Measurements from ENCODE around the gene CHRNA1. TPM values are rescaled to one million over a fixed set of nuclear protein-coding genes. Genes with fewer than 3 reads are reported as not detected.

Gene CHRNA1
- not detected for total RNA-seq

DNA sequence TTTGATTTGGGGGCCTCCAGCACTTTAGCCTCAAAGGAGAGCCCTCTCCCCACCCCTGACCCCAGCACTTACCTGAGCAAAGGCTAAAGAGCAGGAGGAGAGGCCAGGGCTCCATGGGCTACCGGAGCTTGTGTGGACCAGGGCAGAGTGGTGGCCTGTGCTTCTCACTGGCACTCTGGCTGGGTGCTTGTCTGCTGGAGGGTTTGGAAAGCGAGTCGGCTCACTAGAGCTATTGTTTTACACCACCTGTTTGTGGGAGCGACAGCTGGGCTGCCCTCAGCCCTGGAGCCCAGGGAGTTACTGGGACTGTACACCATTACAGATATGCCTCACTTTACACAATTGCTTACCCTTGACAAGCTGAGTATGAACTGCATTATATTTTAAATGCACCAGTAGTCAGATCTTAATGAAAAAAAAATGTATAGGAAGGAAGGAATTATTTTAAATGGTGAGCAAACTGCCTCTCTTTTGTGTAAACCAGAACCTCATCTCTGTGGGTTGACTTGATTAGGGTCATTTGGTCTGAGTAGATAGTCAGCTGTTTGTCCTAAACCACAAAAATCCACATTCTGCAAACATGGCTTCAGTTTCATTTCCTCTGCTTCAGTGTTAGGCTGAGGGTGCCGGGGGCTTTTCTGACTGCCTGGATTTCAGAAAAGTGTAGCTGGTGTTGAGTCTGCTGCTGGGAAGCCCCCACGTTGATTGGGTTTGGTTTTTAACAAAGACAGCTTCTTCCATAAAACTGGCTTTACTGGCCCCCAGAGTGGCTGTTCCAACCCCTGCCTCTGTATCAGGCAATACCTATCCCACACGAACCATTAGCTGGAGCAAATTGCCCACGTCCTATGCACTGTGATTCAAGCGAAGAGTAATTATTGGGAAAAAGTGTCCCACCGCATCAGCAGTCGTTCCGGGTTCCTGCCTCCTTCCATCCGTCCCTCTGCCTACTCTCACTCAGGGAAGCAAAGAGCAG is at the start of gene CHRNA1:
Gene CHRNA1, minus strand, starts transcription at position 193 of the 976 bp plus-strand sequence. Its CDS starts 78 bp downstream, at position 115.
- H3K36me3 Mint-ChIP-seq (ENCODE audit: low read depth) = no peaks in the 10 kb centered on the region
- DNase-seq (no peak), ATAC-seq (no peak)
- H3K4me3 Mint-ChIP-seq = no peak within 1 kb of the TSS
- ChIA-PET POLR2A (no interaction called here), CTCF (interaction anchor here (0.7 to 4.7 kb wide), 5 partner anchors 9 to 241 kb away, joined by 3 to 38 read pairs (median 3); no protein-coding TSS in a partner anchor)
- no peak within 1 kb of the TSS for H3K27ac Mint-ChIP-seq
- intact Hi-C loops (cut with DNase I, micrococcal nuclease) = no loop called here
- H3K27me3 Mint-ChIP-seq = no peaks in the 10 kb centered on the region
- H3K4me1 Mint-ChIP-seq = peaks cover 5% of the 10 kb centered on the region
- H3K9me3 Mint-ChIP-seq (ENCODE audit: low read depth) = no peaks in the 10 kb centered on the region

DNA sequence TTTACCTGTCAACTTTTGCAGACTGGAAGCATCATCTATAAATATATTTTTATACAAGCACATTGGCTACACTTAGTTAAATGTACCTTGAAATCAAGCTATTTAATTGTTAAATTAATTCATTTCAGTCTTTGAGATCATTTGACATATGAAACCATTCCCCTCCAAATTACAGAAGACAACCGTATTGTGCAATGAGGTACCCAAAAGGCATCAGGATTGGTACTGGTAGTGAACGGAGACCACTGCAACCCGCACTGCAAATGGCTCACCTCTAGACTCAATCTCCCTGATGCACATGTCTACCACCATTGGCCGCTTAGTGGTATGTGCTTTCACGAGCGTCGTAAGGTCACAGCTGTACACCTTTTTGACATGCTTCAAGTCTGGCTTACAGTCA is 47.8 kb upstream of the CHRNA1 start:
- Mint-ChIP-seq H3K4me3 (no peak overlapping the region), H3K27me3 (no peaks in the 10 kb centered on the region), H3K36me3 (ENCODE audit: low read depth) (no peaks in the 10 kb centered on the region), H3K4me1 (peaks cover 3% of the 10 kb centered on the region), H3K9me3 (ENCODE audit: low read depth) (no peaks in the 10 kb centered on the region), H3K27ac (no peak overlapping the region)
- ATAC-seq (no peak), DNase-seq (no peak)
- ChIA-PET POLR2A (no interaction called here), CTCF (interaction anchor here (0.7 to 2.2 kb wide), 5 partner anchors 10 to 234 kb away, joined by 3 to 7 read pairs (median 4); no protein-coding TSS in a partner anchor)
- intact Hi-C loops (cut with DNase I, micrococcal nuclease) = no loop called here

DNA sequence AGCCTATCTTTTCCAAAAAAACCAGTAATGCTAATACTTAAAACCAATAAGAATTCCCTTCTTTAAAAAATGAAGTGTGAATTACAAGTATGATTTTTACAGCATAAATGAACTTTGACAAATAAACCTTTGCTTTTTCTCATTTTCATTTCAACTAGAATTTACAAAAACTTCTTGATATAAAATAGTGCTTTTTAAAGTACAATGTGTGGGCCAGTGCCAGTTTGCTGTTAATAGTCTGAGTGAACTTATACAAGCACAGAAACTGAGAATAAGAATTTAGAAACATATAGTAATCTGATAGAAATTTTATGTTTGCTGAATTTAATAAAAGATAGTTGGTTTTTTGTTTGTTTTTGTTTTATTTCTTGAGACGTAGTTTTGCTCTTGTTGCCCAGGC is 43.7 kb upstream of the CHRNA1 start:
- H3K36me3 Mint-ChIP-seq (ENCODE audit: low read depth) = no peaks in the 10 kb centered on the region
- ChIA-PET CTCF (interaction anchor here (0.7 kb wide), 1 partner anchor 9 kb away, joined by 3 read pairs; no protein-coding TSS in a partner anchor), POLR2A (no interaction called here)
- DNase-seq (no peak), ATAC-seq (no peak)
- no peaks in the 10 kb centered on the region for H3K27me3 Mint-ChIP-seq
- intact Hi-C loops (cut with DNase I, micrococcal nuclease) = no loop called here
- no peak overlapping the region for H3K27ac Mint-ChIP-seq
- H3K4me1 Mint-ChIP-seq = peaks cover 3% of the 10 kb centered on the region
- no peaks in the 10 kb centered on the region for H3K9me3 Mint-ChIP-seq (ENCODE audit: low read depth)
- H3K4me3 Mint-ChIP-seq = no peak overlapping the region

DNA sequence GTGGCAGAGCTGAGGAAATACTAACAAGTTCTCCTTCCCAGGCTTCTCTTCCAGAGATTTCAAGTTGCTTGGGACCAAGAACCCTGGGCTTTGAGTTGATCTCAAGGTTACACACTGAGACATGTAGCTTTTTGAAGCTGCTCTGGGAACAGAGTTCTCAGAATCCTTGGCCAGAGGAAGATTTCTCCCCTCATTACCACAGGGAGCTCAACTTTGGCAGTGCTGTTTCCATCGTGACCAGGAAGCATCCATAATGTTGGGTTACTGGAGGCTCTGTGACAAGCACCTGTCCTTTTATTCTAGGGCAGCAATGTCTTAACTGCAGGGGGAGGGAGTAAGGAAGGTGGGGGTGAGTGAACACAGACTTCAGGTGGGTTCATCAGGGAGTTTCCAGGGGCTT is 41.5 kb upstream of the CHRNA1 start:
- Mint-ChIP-seq H3K27me3 (no peaks in the 10 kb centered on the region), H3K36me3 (ENCODE audit: low read depth) (no peaks in the 10 kb centered on the region), H3K4me3 (no peak overlapping the region), H3K27ac (no peak overlapping the region), H3K4me1 (peaks cover 3% of the 10 kb centered on the region), H3K9me3 (ENCODE audit: low read depth) (no peaks in the 10 kb centered on the region)
- ATAC-seq (no peak), DNase-seq (no peak)
- intact Hi-C loops (cut with DNase I, micrococcal nuclease) = no loop called here
- CTCF ChIA-PET = interaction anchor here (1.3 to 1.6 kb wide), 3 partner anchors 9 to 180 kb away, joined by 3 to 8 read pairs (median 4); no protein-coding TSS in a partner anchor
- POLR2A ChIA-PET = no interaction called here

DNA sequence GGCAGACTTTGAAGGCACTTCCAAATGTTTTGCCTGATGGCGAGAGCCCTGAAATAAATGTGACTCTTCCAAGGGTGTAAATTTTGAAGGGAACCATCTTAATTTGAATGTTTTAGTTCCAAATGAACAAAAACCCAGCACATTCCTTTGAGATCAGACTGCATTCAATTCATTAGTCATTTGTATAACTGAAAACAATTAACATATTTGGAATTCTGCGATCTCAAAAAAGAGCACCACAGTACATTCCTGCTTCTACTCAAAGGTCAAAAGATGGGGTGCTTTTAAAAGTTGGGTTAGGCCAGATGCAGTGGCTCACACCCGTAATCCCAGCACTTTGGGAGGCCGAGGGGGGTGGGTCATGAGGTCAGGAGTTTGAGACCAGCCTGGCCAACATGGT is 38.2 kb upstream of the CHRNA1 start:
- intact Hi-C loops (cut with DNase I, micrococcal nuclease) = no loop called here
- Mint-ChIP-seq H3K27me3 (no peaks in the 10 kb centered on the region), H3K9me3 (ENCODE audit: low read depth) (no peaks in the 10 kb centered on the region), H3K4me3 (no peak overlapping the region), H3K36me3 (ENCODE audit: low read depth) (no peaks in the 10 kb centered on the region), H3K27ac (no peak overlapping the region), H3K4me1 (peaks cover 1% of the 10 kb centered on the region)
- ChIA-PET CTCF (no interaction called here), POLR2A (no interaction called here)
- no peak for DNase-seq
- no peak for ATAC-seq

DNA sequence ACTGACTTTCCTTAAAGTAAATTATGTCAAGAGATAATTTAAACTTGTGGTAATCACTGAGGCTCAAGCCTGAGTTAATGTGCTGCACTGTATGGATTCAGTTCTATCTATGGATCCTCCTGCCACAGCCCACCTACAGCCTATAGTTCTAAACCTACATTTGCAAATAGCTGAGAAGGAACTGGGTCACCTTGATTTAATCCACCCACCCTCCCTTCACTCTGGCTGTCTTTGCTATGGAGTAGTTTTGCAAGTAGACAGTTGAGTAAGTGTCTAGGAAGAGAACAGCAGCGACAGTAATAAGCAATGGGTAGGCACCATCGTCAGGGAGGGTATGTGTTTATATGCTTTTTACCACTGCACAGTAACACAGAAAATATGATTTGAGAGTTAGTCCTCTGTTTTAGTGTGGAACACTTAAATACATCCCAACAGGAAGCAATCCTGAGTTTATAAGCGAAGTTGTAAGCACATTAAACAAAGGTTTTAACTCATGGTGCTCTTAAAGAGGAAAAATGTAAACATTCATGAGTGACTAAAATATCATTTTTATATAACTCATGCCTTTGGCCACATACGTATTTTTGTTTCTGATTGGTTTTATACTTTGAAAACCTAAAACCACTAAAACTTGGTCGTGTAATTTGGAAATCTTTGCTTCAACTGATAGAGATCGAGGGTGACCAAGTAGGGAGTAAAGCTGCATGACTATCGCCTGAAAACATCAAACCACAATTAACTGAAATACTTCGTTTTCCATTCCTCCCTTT is 36.3 kb upstream of the CHRNA1 start:
- no peak overlapping the region for H3K4me3 Mint-ChIP-seq
- CTCF ChIA-PET = interaction anchor here (0.8 to 1.4 kb wide), 3 partner anchors 8 to 52 kb away, joined by 3 to 4 read pairs (median 4); no protein-coding TSS in a partner anchor
- no peak overlapping the region for H3K27ac Mint-ChIP-seq

DNA sequence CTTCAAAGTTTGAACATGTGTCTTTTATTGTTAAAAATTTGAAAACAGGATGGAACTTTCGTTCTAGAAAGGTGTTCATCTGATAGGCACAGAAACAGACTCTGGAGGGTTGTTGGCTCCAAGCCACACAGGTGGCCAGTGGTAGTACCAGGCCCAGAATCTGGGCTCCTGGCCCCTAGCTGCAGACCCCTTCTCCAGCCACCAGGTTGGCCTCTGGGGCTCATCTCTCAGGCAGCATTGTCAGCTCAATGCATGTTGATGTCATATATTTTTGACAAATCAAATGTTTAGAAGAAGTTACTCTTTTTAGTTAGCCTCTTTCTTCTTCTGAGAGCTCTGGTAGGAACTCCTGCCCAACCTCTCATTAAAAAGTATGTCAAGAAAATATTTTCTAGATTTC is 34.5 kb upstream of the CHRNA1 start:
- POLR2A ChIA-PET = no interaction called here
- H3K36me3 Mint-ChIP-seq (ENCODE audit: low read depth) = no peaks in the 10 kb centered on the region
- ATAC-seq = no peak

More for the DNA sequence above, 36.3 kb upstream of the CHRNA1 start:
- no peaks in the 10 kb centered on the region for H3K27me3 Mint-ChIP-seq
- ATAC-seq = no peak
- POLR2A ChIA-PET = no interaction called here
- no peaks in the 10 kb centered on the region for H3K9me3 Mint-ChIP-seq (ENCODE audit: low read depth)
- no peak for DNase-seq
- intact Hi-C loops (cut with DNase I, micrococcal nuclease) = no loop called here
- peaks cover 13% of the 10 kb centered on the region for H3K4me1 Mint-ChIP-seq
- no peaks in the 10 kb centered on the region for H3K36me3 Mint-ChIP-seq (ENCODE audit: low read depth)

DNA sequence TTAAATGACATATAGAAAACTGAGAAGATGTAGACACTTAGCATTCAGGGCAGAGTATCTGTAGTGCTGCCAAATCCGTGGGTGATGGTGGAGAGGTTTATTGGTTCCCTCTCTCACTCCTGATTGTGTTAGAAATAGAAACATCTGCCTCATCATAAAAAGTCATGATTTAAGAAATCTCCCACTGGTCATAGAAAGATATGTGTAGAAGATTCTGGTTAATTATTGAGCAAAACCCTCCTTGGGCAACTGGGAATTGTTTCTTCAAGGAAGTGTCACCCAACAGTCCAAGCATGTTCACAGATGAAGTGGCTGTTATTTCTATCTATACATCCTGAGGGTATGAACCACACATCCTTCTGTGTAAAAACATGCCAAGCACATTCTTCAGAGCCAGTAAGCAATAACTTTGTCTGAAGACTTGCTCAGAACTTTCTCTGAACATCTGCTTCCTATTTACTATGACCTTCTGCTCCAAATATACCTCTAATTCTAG is 33.6 kb upstream of the CHRNA1 start:
- Mint-ChIP-seq H3K27ac (no peak overlapping the region), H3K9me3 (ENCODE audit: low read depth) (no peaks in the 10 kb centered on the region), H3K4me1 (peaks cover 26% of the 10 kb centered on the region), H3K36me3 (ENCODE audit: low read depth) (no peaks in the 10 kb centered on the region), H3K4me3 (no peak overlapping the region), H3K27me3 (no peaks in the 10 kb centered on the region)
- ChIA-PET POLR2A (no interaction called here), CTCF (interaction anchor here (0.7 to 1.3 kb wide), 4 partner anchors 27 to 1206 kb away, joined by 3 to 7 read pairs (median 4); no protein-coding TSS in a partner anchor)
- DNase-seq (no peak), ATAC-seq (no peak)
- intact Hi-C loops (cut with DNase I, micrococcal nuclease) = no loop called here

More for the DNA sequence above, 34.5 kb upstream of the CHRNA1 start:
- no peak for DNase-seq
- Mint-ChIP-seq H3K9me3 (ENCODE audit: low read depth) (no peaks in the 10 kb centered on the region), H3K27me3 (no peaks in the 10 kb centered on the region), H3K4me3 (no peak overlapping the region), H3K27ac (no peak overlapping the region), H3K4me1 (peaks cover 24% of the 10 kb centered on the region)
- CTCF ChIA-PET = interaction anchor here (0.9 kb wide), 1 partner anchor 9 kb away, joined by 3 read pairs; no protein-coding TSS in a partner anchor
- intact Hi-C loops (cut with DNase I, micrococcal nuclease) = no loop called here

DNA sequence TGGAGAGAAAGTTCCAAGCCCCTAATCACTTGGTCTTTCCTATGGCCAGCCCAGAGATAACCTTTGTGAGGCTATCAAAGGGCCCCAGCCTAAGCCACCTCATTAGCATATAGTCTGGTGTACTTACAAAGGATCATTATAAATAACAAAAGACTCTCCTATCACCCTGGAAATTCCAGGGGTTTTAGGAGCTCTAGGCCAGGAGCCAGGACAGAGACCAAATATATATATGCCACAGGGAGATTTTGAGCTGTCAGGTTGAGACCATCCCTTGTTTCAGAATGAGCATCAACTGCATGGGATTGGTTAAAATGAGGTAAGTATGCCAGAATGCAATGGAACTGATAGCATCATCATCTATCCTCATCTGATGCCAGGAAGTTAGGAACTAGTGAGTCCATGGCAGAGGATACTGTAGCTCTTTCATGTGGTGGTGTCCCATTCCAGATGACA is 32.1 kb upstream of the CHRNA1 start:
- Mint-ChIP-seq H3K27me3 (no peaks in the 10 kb centered on the region), H3K4me3 (no peak overlapping the region)

DNA sequence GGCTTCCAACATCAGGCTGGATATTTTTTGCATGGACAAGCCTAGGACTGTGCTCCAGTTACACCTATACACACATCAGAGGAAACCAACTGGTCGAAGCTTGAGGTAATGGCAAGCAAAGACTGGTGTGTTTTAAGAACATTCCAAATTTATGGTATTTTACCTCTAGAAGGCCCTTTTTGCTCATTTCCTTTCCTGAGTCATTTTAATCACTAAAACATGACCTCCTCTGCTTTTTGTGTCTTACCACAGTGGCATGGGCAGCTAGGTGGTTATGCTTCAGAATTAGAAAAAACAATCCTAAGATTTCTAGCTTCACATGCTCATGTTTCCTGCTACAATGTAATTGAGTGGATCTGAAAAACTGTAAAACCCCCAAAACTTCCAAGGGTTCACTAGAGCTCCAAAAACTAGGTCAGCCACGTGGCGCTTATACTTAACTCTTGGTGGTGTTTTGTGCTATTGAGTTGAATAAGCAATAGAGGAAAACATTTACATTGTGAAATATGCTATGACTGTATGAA is 30.6 kb upstream of the CHRNA1 start:
- no peak overlapping the region for H3K4me3 Mint-ChIP-seq
- peak; percentile 46 for DNase-seq
- ChIA-PET CTCF (interaction anchor here (0.6 to 1.9 kb wide), 9 partner anchors 14 to 396 kb away, joined by 3 to 6 read pairs (median 4); no protein-coding TSS in a partner anchor), POLR2A (interaction anchor here (0.7 to 1.2 kb wide), 3 partner anchors 24 to 44 kb away, joined by 3 to 4 read pairs (median 4); no protein-coding TSS in a partner anchor)
- peaks cover 26% of the 10 kb centered on the region for H3K4me1 Mint-ChIP-seq
- peak; percentile 73 for ATAC-seq
- H3K27me3 Mint-ChIP-seq = no peaks in the 10 kb centered on the region
- no peaks in the 10 kb centered on the region for H3K36me3 Mint-ChIP-seq (ENCODE audit: low read depth)
- no peaks in the 10 kb centered on the region for H3K9me3 Mint-ChIP-seq (ENCODE audit: low read depth)
- intact Hi-C loops (cut with DNase I, micrococcal nuclease) = loop anchor here (1.0 to 2.0 kb wide), 4 partner anchors 16 to 43 kb away; no protein-coding TSS in a partner anchor
- peak overlapping the region; percentile 48 for H3K27ac Mint-ChIP-seq

More for the DNA sequence above, 32.1 kb upstream of the CHRNA1 start:
- Mint-ChIP-seq H3K27ac (no peak overlapping the region), H3K4me1 (peaks cover 26% of the 10 kb centered on the region), H3K36me3 (ENCODE audit: low read depth) (no peaks in the 10 kb centered on the region), H3K9me3 (ENCODE audit: low read depth) (no peaks in the 10 kb centered on the region)
- no peak for DNase-seq
- intact Hi-C loops (cut with DNase I, micrococcal nuclease) = loop anchor here in 1 of 2 experiments (1.0 kb wide), 1 partner anchor 39 kb away; no protein-coding TSS in a partner anchor
- ChIA-PET CTCF (interaction anchor here (0.7 to 1.9 kb wide), 7 partner anchors 9 to 47 kb away, joined by 3 to 6 read pairs (median 3); partner anchors contain the start of gene CHRNA1), POLR2A (interaction anchor here (0.6 to 1.0 kb wide), 2 partner anchors 44 to 48 kb away, joined by 3 to 4 read pairs; no protein-coding TSS in a partner anchor)
- peak; percentile 58 for ATAC-seq

Measured in activated CD4-positive, alpha-beta T cell treated with anti-CD3 and anti-CD28 coated beads for 36 hours (primary cell).